ENCODE results near the gene CARD14.

CARD14 gene

DNA sequence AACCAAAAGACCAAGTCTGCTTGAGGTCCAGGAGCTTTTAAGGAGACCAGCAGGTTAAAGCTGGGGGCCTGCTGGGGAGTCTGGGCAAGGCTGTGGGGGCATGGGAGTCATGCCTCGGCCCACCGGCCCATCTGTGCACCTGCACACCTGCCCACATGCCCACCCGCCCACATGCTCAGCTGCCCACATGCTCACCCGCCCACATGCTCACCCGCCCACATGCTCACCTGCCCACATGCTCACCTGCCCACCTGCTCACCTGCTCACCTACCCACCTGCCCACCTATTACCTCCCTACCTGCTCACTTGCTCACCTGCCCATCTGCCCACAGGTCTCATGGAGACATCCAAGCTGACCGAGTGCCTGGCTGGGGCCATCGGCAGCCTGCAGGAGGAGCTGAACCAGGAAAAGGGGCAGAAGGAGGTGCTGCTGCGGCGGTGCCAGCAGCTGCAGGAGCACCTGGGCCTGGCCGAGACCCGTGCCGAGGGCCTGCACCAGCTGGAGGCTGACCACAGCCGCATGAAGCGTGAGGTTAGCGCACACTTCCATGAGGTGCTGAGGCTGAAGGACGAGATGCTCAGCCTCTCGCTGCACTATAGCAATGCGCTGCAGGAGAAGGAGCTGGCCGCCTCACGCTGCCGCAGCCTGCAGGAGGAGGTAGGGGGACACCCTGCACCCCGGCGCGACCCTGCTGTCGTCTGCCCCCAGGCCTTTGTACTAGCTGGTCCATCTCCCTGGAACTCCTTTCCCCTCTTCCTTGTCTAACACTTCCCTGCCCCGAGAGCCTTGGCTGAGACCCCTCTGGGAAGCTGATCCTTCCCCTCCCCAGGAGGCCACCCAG lies 14.0 kb downstream of the CARD14 start:
- H3K4me3 ChIP-seq (ENCODE audit: low read depth, low read length), result no peak overlapping the region
- no peak for DNase-seq (ENCODE audit: low read depth)
- TF ChIP-seq, protein P1, sequence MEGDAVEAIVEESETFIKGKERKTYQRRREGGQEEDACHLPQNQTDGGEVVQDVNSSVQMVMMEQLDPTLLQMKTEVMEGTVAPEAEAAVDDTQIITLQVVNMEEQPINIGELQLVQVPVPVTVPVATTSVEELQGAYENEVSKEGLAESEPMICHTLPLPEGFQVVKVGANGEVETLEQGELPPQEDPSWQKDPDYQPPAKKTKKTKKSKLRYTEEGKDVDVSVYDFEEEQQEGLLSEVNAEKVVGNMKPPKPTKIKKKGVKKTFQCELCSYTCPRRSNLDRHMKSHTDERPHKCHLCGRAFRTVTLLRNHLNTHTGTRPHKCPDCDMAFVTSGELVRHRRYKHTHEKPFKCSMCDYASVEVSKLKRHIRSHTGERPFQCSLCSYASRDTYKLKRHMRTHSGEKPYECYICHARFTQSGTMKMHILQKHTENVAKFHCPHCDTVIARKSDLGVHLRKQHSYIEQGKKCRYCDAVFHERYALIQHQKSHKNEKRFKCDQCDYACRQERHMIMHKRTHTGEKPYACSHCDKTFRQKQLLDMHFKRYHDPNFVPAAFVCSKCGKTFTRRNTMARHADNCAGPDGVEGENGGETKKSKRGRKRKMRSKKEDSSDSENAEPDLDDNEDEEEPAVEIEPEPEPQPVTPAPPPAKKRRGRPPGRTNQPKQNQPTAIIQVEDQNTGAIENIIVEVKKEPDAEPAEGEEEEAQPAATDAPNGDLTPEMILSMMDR (IDR thresholded peaks at IDR 0.05; ENCODE audit: insufficient read depth, low read depth, low read length, missing control alignments), result no peak

DNA sequence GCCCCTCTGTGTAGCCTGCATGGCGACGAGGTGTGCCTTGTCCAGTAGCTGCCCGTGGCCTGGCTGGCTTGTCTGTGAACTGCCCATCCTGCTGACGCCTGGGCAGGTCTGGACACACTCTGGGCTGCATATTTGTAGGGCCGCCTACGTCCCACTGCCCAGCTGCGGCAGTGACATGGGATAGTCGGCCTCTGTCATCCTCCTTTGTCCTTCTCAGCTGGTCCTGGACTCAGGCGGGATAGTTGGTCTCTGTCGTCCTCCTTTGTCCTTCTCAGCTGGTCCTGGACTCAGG lies 14.5 kb downstream of the CARD14 start:
- TF ChIP-seq, protein P1 (IDR thresholded peaks at IDR 0.05; ENCODE audit: insufficient read depth, low read depth, low read length, missing control alignments), result no peak
- DNase-seq (ENCODE audit: low read depth), result no peak

DNA sequence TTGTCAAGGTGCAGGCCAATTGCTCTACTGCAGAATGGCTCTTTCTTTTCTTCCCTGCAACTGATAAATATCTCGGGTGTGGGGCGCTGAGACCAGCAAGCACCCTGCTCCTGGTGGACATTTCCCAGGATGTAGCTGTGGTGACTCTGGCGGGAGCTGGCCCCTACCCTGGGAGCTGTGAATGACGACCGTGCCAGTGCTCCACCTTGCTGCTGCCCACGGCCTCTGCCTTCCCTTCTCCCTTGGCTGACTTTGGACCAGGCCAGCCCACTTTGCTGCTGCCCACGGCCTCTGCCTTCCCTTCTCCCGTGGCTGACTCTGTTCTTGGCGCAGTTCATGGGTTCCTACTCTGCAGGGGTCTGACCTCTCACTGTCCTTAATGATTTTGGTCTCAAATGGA lies 16.1 kb downstream of the CARD14 start:
- TF ChIP-seq, protein P1 (IDR thresholded peaks at IDR 0.05; ENCODE audit: insufficient read depth, low read depth, low read length, missing control alignments), result no peak
- H3K4me3 ChIP-seq (ENCODE audit: low read depth, low read length), result no peak overlapping the region
- DNase-seq (ENCODE audit: low read depth), result no peak

More for the DNA sequence above, 14.5 kb downstream of the CARD14 start:
- H3K4me3 ChIP-seq (ENCODE audit: low read depth, low read length), result no peak overlapping the region

DNA sequence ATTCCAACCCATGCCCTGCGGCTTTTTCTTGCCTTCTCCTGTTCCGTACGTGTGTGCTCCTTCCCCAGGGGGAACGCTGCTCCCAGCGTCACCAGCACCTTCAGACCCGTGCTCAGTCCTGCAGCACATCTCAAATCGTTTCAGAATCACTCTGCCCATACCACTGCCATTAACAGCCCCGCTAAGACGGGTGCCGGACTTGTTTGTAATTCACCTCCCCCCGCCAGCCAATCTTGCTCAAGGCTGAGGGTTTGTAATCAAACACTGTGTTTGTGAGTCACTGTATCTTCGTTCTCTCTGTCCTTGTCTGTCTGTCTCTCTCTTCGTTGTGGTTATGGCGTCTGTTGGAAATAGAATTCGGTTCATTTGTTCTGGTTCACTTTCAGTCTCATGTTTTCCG lies 17.3 kb downstream of the CARD14 start:
- H3K4me3 ChIP-seq (ENCODE audit: low read depth, low read length), result no peak overlapping the region
- TF ChIP-seq, protein P1 (IDR thresholded peaks at IDR 0.05; ENCODE audit: insufficient read depth, low read depth, low read length, missing control alignments), result no peak
- no peak for DNase-seq (ENCODE audit: low read depth)

DNA sequence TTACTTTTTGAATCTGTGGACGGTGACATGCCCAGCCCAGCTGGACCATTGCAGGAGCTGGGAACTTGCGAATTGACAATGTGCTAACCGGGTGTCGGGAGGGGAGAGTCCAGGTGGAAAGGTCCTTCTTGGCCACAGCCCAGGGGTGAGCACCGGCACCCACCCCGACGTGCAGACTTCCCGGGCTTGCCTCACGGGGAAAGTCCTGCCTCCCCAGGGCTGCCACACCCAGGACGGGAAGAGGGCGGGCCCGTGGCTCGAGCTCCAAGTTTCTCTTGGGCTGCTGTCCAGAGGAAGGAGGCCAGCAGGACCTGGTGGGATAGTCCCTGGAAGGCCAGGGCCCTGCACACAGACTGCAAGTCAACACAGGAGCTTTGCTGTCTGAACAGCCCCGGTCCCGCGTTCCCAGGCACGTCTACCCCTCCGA lies 17.7 kb downstream of the CARD14 start:
- no peak for DNase-seq (ENCODE audit: low read depth)
- TF ChIP-seq, protein P1 (IDR thresholded peaks at IDR 0.05; ENCODE audit: insufficient read depth, low read depth, low read length, missing control alignments), result no peak
- no peak overlapping the region for H3K4me3 ChIP-seq (ENCODE audit: low read depth, low read length)

DNA sequence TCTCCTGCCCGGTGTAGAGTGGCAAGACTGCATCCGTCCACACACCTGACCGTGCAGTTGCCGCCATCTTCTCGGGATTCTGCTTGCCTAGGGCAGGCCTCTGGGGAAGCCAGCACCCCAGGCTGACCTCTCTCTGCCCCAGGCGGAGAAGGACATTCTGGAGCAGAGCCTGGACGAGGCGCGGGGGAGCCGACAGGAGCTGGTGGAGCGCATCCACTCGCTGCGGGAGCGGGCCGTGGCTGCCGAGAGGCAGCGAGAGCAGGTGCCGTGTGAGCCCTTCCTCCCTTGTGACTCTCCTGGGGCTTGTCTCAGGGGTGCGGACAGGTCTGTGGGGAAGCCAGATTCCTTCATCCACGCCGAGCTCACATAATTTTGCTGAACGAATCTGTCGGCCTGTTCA lies 19.8 kb downstream of the CARD14 start:
- no peak for DNase-seq (ENCODE audit: low read depth)
- H3K4me3 ChIP-seq (ENCODE audit: low read depth, low read length), result no peak overlapping the region
- TF ChIP-seq, protein P1 (IDR thresholded peaks at IDR 0.05; ENCODE audit: insufficient read depth, low read depth, low read length, missing control alignments), result no peak

DNA sequence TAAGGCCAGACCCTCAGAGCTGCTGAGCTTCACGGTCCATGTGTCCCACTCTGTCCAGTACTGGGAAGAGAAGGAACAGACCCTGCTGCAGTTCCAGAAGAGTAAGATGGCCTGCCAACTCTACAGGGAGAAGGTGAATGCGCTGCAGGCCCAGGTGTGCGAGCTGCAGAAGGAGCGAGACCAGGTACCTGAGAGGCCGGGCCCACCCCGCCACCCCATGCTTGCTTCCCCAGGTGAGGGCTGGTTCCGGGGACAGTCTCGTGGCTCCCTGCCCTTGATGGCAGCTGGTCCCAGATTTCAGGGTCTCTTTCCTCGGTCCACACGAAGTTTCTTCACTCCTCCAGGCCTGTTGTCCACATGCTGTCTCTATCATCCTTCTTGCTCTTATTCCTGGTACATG lies 20.9 kb downstream of the CARD14 start:
- H3K4me3 ChIP-seq (ENCODE audit: low read depth, low read length), result no peak overlapping the region
- TF ChIP-seq, protein P1 (IDR thresholded peaks at IDR 0.05; ENCODE audit: insufficient read depth, low read depth, low read length, missing control alignments), result no peak
- no peak for DNase-seq (ENCODE audit: low read depth)
